GM12892 (cell line): ENCODE results near the gene TMEM178B.

Experiments
- POLR2A ChIP-seq: IDR thresholded peaks from 2 replicates; pipeline ENCODE4 v1.6.1; 2011; ENCODE audit warnings: low read depth, low read length, control low read depth
- POLR2AphosphoS5 ChIP-seq: IDR thresholded peaks from 2 replicates; pipeline ENCODE4 v1.6.1; 2011; ENCODE audit warnings: low read depth, low read length, control low read depth
- TAF1 ChIP-seq: IDR thresholded peaks from 2 replicates; pipeline ENCODE4 v1.6.1; 2011; ENCODE audit warnings: low read depth, mild to moderate bottlenecking, control low read depth, low read length, borderline replicate concordance

DNA sequence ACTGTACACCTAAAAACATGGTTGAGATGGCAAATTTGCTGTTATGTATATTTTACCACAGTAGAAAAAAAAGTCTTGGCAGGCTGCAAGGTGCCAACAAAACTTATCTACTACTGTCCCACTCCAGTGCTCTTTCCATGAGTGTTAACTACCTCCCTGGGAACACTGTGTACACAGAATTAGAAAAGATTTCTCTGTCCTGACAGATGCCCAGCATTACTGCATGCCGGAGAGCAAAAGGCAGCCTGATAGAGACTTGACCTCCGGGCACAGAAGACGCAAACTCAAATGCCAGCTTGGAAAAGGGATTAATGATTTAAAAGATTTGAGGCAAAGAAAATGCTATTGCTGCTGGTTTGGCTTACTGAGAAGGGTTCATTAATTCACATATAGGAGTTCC lies 228.8 kb downstream of the TMEM178B start:
- no peak for TF ChIP-seq POLR2A
- TF ChIP-seq POLR2AphosphoS5 = no peak
- no peak for TF ChIP-seq TAF1
